ENCODE data around the gene ITGAL. TPM values are rescaled to one million over a fixed set of nuclear protein-coding genes. Genes with fewer than 3 reads are reported as not detected.
A peak's percentile ranks its signal among the peaks of the same experiment; 100 is the strongest.

ITGAL gene
- total and polyA plus RNA-seq, 2 of the 8 experiments (the other 6 are each of a cell fraction or from before 2014, with no cell fraction given): not detected

DNA sequence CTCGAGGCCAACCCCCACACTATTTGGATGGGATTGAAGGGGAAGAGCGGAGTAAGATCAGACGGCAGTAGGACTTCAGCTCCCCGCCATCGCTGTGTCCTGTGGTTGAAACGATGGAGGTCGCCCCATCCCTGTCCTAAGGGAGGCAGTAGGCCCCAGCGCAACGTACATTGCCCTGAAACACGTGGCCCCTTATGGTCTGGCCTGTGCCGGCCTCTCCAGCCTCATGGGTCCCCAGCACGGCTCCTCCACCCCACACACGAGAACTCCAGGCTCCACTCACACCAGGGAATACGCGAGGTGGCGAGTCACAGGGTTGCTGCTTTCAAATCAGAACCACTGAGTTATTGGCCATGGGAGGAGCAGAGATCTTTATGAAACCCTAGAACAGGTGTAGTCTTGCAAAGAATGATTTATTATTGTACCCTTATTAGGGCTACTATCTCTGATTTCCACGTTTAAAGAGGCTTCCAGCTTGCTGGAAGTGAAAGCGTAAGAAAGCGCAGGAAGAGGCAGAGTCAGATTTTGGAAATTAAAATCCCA is 42.0 kb upstream of the ITGAL start:
- Histone ChIP-seq H3K4me3 (ENCODE audit: extremely low read depth in 1 of 4, insufficient read depth in 2 of 4, low read depth in 3 of 4, low read length in 4 of 4) (peak overlapping the region in 1 of 4 experiments; percentile 84; a peak in 2 of 8 replicates), H2AFZ (ENCODE audit: low read length) (peak overlapping the region; percentile 93), H3K36me3 (ENCODE audit: control insufficient read depth in 2 of 4, insufficient read depth in 4 of 4, low read length in 3 of 4) (peaks cover 8 to 14% (median 9%) of the 10 kb centered on the region in 4 experiments; a peak in 7 of 8 replicates), H2AK5ac (ENCODE audit: low read depth, low read length) (no peak overlapping the region), H2BK15ac (ENCODE audit: low read length) (peak overlapping the region; percentile 66; the same call in 1 of the 2 replicates), H3K4me2 (ENCODE audit: insufficient read depth in 1 of 2, low read depth in 2 of 2, low read length in 2 of 2) (peak overlapping the region; percentile 48 to 55), H3K56ac (replicated peaks; ENCODE audit: insufficient read length, low read depth, low read length) (no peak overlapping the region), H3K4me1 (replicated peaks in 1 of 4; ENCODE audit: control insufficient read depth in 3 of 4, insufficient read depth in 4 of 4, low read length in 3 of 4) (peaks cover 0 to 6% (median 4%) of the 10 kb centered on the region in 4 experiments; a peak in 4 of 7 replicates), H3K4ac (replicated peaks; ENCODE audit: insufficient read length, low read depth, low read length) (no peak overlapping the region), H2BK12ac (ENCODE audit: low read depth, low read length) (no peak overlapping the region; the same call in 1 of the 2 replicates), H3K27ac (ENCODE audit: low read depth, low read length) (peak overlapping the region; percentile 12; the same call in 1 of the 2 replicates), H3K27me3 (replicated peaks in 1 of 4; ENCODE audit: control insufficient read depth in 3 of 4, extremely low read depth in 1 of 4, insufficient read depth in 3 of 4, low read length in 3 of 4) (no peaks in the 10 kb centered on the region), H3K18ac (ENCODE audit: extremely low read depth, low read length) (no peak overlapping the region; the same call in 1 of the 2 replicates), H4K20me1 (replicated peaks in 1 of 2; ENCODE audit: control insufficient read depth in 1 of 2, insufficient read depth in 2 of 2, low read length in 2 of 2) (peaks cover 2% of the 10 kb centered on the region in 2 experiments), H3K79me1 (ENCODE audit: low read depth, low read length) (peaks cover 3% of the 10 kb centered on the region; the same call in 1 of the 2 replicates), H3K23me2 (ENCODE audit: low read depth, low read length) (peaks cover 7% of the 10 kb centered on the region; the same call in 1 of the 2 replicates), H4K5ac (ENCODE audit: insufficient read length, low read depth, low read length) (peak overlapping the region; percentile 16), H3K9ac (replicated peaks in 1 of 4; ENCODE audit: extremely low read depth in 1 of 4, low read depth in 3 of 4, low read length in 3 of 4) (peak overlapping the region in 1 of 4 experiments; percentile 38; a peak in 1 of 7 replicates), H3K23ac (ENCODE audit: insufficient read length) (no peak overlapping the region), H3K9me3 (ENCODE audit: insufficient read depth in 2 of 2, low read depth in 1 of 2, low read length in 1 of 2) (no peaks in the 10 kb centered on the region), H2BK120ac (replicated peaks; ENCODE audit: low read depth, low read length) (no peak overlapping the region), H4K91ac (replicated peaks; ENCODE audit: insufficient read length, low read length) (peak overlapping the region; percentile 20), H2BK20ac (ENCODE audit: low read length) (no peak overlapping the region), H3K79me2 (ENCODE audit: control insufficient read depth in 1 of 2, insufficient read depth in 2 of 2, low read length in 2 of 2) (peaks cover 0 to 21% of the 10 kb centered on the region in 2 experiments; a peak in 2 of 4 replicates), H3K14ac (ENCODE audit: insufficient read length) (no peak overlapping the region), H2BK5ac (ENCODE audit: low read depth, low read length) (0 out of 2 replicates have a peak overlapping the region, but pooled peaks have one; percentile 9), H4K8ac (ENCODE audit: extremely low read depth, insufficient read depth, low read length) (no peak overlapping the region)
- CTCF ChIA-PET (ENCODE audit: partially characterized antibody): interaction anchor here (0.7 to 2.5 kb wide), 34 partner anchors 12 to 374 kb away, joined by 3 to 17 read pairs (median 5); partner anchors contain the start of genes ZNF689, ZNF747 and ZNF764
- no peak for DNase-seq (ENCODE audit: low read depth in 1 of 2, low spot score in 2 of 2)
- POLR2A ChIA-PET (ENCODE audit: partially characterized antibody): interaction anchor here (0.6 to 2.3 kb wide), 17 partner anchors 12 to 226 kb away, joined by 3 to 15 read pairs (median 4); partner anchors contain the start of genes ZNF48, ZNF688, ZNF689 and ZNF747
- FAIRE-seq: no peak
- WGBS, 2 experiments (ENCODE audit: extremely low coverage in 1 of 2, insufficient coverage in 1 of 2, insufficient read length in 1 of 2, insufficient replicate concordance in 2 of 2, low coverage in 1 of 2, low lambda C conversion rate in 2 of 2, missing lambda C conversion rate in 1 of 2): 53% methylated on average over 19 of the region's 19 CpGs; no CpG with 5 or more reads in 1 of the 2 experiments
